PC-9 (cell line): Measurements from ENCODE around the gene BUB1B. TPM values are rescaled to one million over a fixed set of nuclear protein-coding genes. Genes with fewer than 3 reads are reported as not detected.

Experiments
- BruUV-seq: library from RNA; stranded (reverse); fragments of 400-500 nt; replicated peaks from 2 replicates; lab custom pipeline; 2021; lab: Mats Ljungman, UMichigan
- CTCF ChIA-PET: fragments of 300-600 bp; sonication (Branson Sonifier 250); formaldehyde crosslinking; loops from one replicate; lab custom pipeline; 2022; ENCODE audit warnings: antibody characterized with exemption; lab: Charles Lee
- POLR2A ChIA-PET: fragments of 300-600 bp; sonication (Branson Sonifier 250); formaldehyde crosslinking; loops from one replicate; lab custom pipeline; 2022; ENCODE audit warnings: antibody characterized with exemption; ENCODE audit not compliant: unreplicated experiment; lab: Charles Lee
- DNase-seq, 2 experiments: peaks; one replicate each; pipeline versions ENCODE4 v3.0.0 to v3.0.0-alpha.2; 2015 to 2022; ENCODE audit warnings: mixed read lengths in 1 of 2
- H2AFZ ChIP-seq: fragments of 200-600 bp; sonication (generic); 2 replicates; pipeline ENCODE4 v1.8.1; 2017; ENCODE audit warnings: antibody characterized with exemption
- H3F3A ChIP-seq: fragments of 200-600 bp; sonication (generic); 2 replicates; pipeline ENCODE4 v1.8.1; 2017; ENCODE audit warnings: antibody characterized with exemption, mild to moderate bottlenecking, low read depth; ENCODE audit not compliant: insufficient read depth
- H3K27ac ChIP-seq: fragments of 200-600 bp; sonication (generic); 2 replicates; pipeline ENCODE4 v1.6.1; 2016; ENCODE audit warnings: mixed run types
- H3K27me3 ChIP-seq: fragments of 200-600 bp; sonication (generic); 2 replicates; pipeline ENCODE4 v1.6.1; 2016; ENCODE audit warnings: low read depth, mixed run types; ENCODE audit not compliant: insufficient read depth
- H3K36me3 ChIP-seq: fragments of 200-600 bp; sonication (generic); 2 replicates; pipeline ENCODE4 v1.6.1; 2016; ENCODE audit warnings: low read depth, mixed run types
- H3K4me1 ChIP-seq: fragments of 200-600 bp; sonication (generic); replicated peaks from 2 replicates; pipeline ENCODE4 v1.6.1; 2016; ENCODE audit warnings: mixed run types; ENCODE audit not compliant: insufficient read depth
- H3K4me2 ChIP-seq: fragments of 200-600 bp; sonication (generic); 2 replicates; pipeline ENCODE4 v1.6.1; 2017; ENCODE audit warnings: mixed run types
- H3K4me3 ChIP-seq: fragments of 200-600 bp; sonication (generic); 2 replicates; pipeline ENCODE4 v1.6.1; 2016; ENCODE audit warnings: mixed run types
- H3K79me2 ChIP-seq: fragments of 200-600 bp; sonication (generic); 2 replicates; pipeline ENCODE4 v1.6.1; 2017; ENCODE audit warnings: low read depth, mixed run types
- H3K9me2 ChIP-seq: fragments of 200-600 bp; sonication (generic); 2 replicates; pipeline ENCODE4 v1.8.1; 2017; ENCODE audit warnings: mild to moderate bottlenecking; ENCODE audit not compliant: insufficient read depth
- H3K9me3 ChIP-seq: fragments of 200-600 bp; sonication (generic); 2 replicates; pipeline ENCODE4 v1.8.1; 2016; ENCODE audit warnings: low read depth; ENCODE audit not compliant: insufficient read depth
- H4K20me1 ChIP-seq: fragments of 200-600 bp; sonication (generic); 2 replicates; pipeline ENCODE4 v1.8.1; 2017; ENCODE audit not compliant: insufficient read depth
- EZH2 ChIP-seq: fragments of 200-600 bp; sonication (generic); IDR thresholded peaks from 2 replicates; pipeline ENCODE4 v1.8.0; 2017; ENCODE audit warnings: antibody characterized with exemption, low read depth
- intact Hi-C: fragments of 100-400 bp; cut with micrococcal nuclease; formaldehyde crosslinking; loops from one replicate; pipeline ENCODE4 v1.10.0; 2022; ENCODE audit not compliant: unreplicated experiment
- total RNA-seq: library from RNA; stranded (reverse); gene quantifications from 2 replicates; pipeline ENCODE4 v1.2.3, GENCODE V29; 2021
- TF ChIP-seq, protein P1 (sequence below): fragments of 200-600 bp; sonication (generic); conservative IDR thresholded peaks from 2 replicates; pipeline ENCODE4 v1.6.1; 2017; ENCODE audit warnings: mixed run types, antibody characterized with exemption, mild to moderate bottlenecking, moderate library complexity

Gene BUB1B
- total RNA-seq, 1 experiment from 2014 or later, result 75.3 TPM

DNA sequence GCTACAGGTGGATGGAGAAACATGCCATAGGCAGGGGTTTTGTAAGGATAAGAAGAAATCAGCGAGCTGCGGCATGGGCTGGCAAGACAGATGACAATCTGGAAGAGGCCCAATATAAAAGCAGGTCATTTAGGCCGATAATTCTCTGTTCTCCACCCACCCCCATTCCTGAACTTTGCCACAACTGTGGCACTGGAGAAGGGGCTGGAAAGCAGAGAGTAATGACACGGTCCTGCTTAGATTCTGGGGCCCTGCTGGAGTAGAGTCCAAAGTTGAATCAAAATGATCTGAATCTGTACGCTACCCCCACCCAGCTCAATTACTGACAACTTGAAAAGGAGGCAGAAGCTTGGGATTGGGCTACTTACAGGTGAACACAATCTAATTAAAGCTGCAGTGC, 18.4 kb upstream of the BUB1B start:
- intact Hi-C loops, result no loop called here
- no peak for DNase-seq
- no peaks in the 10 kb centered on the region for H3F3A ChIP-seq
- H3K27me3 ChIP-seq, result no peaks in the 10 kb centered on the region
- CTCF ChIA-PET, result no interaction called here
- H2AFZ ChIP-seq, result no peak overlapping the region
- H3K79me2 ChIP-seq, result no peaks in the 10 kb centered on the region
- H3K9me3 ChIP-seq, result no peaks in the 10 kb centered on the region
- BruUV-seq, result no TSS peak
- H4K20me1 ChIP-seq, result no peaks in the 10 kb centered on the region
- H3K4me1 ChIP-seq, result peaks cover 12% of the 10 kb centered on the region
- POLR2A ChIA-PET, result no interaction called here
- no peak overlapping the region for H3K4me2 ChIP-seq
- no peaks in the 10 kb centered on the region for H3K9me2 ChIP-seq
- no peak overlapping the region for H3K4me3 ChIP-seq
- TF ChIP-seq, protein P1, sequence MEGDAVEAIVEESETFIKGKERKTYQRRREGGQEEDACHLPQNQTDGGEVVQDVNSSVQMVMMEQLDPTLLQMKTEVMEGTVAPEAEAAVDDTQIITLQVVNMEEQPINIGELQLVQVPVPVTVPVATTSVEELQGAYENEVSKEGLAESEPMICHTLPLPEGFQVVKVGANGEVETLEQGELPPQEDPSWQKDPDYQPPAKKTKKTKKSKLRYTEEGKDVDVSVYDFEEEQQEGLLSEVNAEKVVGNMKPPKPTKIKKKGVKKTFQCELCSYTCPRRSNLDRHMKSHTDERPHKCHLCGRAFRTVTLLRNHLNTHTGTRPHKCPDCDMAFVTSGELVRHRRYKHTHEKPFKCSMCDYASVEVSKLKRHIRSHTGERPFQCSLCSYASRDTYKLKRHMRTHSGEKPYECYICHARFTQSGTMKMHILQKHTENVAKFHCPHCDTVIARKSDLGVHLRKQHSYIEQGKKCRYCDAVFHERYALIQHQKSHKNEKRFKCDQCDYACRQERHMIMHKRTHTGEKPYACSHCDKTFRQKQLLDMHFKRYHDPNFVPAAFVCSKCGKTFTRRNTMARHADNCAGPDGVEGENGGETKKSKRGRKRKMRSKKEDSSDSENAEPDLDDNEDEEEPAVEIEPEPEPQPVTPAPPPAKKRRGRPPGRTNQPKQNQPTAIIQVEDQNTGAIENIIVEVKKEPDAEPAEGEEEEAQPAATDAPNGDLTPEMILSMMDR, result no peak
- TF ChIP-seq EZH2, result no peak
- no peak overlapping the region for H3K27ac ChIP-seq
- no peaks in the 10 kb centered on the region for H3K36me3 ChIP-seq

DNA sequence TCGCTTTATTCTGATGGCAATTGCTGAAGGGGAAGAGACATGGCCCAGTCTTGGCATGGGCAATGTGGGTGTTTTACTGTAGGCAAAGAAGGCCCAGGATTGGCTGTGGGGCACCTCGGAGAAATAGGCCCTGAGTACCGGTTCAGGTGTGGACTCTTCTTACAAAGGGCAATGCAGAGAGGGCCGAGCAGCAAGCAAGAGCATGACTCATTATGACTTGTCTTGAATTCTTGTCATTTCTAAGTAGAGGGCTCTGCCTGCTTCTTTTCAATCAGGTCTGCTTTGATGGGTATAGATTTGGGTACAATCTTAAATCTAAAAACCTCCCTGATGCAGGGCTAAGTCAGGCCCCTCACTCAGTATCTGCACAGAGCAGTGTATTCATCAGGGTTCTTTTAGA, 14.8 kb upstream of the BUB1B start:
- Histone ChIP-seq H2AFZ (no peak overlapping the region), H3K4me2 (peak overlapping the region; percentile 20), H3K27ac (no peak overlapping the region), H3F3A (peaks cover 16% of the 10 kb centered on the region; the same call in 1 of the 2 replicates), H3K9me3 (no peaks in the 10 kb centered on the region), H3K27me3 (no peaks in the 10 kb centered on the region), H3K9me2 (no peaks in the 10 kb centered on the region), H3K4me3 (no peak overlapping the region), H4K20me1 (no peaks in the 10 kb centered on the region), H3K36me3 (no peaks in the 10 kb centered on the region), H3K4me1 (peaks cover 28% of the 10 kb centered on the region), H3K79me2 (no peaks in the 10 kb centered on the region)
- TF ChIP-seq EZH2, result no peak
- TF ChIP-seq, protein P1, result no peak
- BruUV-seq, result no TSS peak
- ChIA-PET POLR2A (no interaction called here), CTCF (no interaction called here)
- intact Hi-C loops, result no loop called here
- peak; percentile 47 to 71 for DNase-seq

DNA sequence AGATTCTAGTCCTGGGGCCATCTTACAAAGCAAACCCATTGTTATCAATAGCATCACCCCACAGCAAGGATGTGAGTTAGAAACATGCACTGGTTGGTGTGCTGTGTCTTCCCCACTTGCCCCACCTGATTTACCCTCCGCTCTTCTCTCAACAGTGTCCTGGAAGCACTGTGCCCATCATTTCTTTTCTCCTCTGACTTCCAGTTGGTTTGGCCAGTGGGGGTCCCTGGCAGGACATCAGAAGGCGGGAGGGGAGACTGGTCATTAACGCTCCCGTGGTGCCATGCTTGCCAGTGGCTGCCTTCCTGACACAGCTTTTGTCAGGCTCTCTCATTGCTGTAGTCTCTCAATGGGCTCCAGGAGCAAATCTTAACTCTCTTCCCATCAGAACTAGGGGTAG, 11.5 kb upstream of the BUB1B start:
- Histone ChIP-seq H3K4me1 (peaks cover 35% of the 10 kb centered on the region), H2AFZ (no peak overlapping the region), H3K9me2 (no peaks in the 10 kb centered on the region), H3K27me3 (no peaks in the 10 kb centered on the region), H3K79me2 (no peaks in the 10 kb centered on the region), H3K4me3 (no peak overlapping the region), H3K9me3 (no peaks in the 10 kb centered on the region), H3K27ac (no peak overlapping the region), H3F3A (peaks cover 16% of the 10 kb centered on the region; the same call in 1 of the 2 replicates), H3K4me2 (no peak overlapping the region), H3K36me3 (no peaks in the 10 kb centered on the region), H4K20me1 (no peaks in the 10 kb centered on the region)
- TF ChIP-seq EZH2, result no peak
- TF ChIP-seq, protein P1, result no peak
- intact Hi-C loops, result no loop called here
- ChIA-PET POLR2A (no interaction called here), CTCF (no interaction called here)
- DNase-seq, result no peak
- BruUV-seq, result no TSS peak
